HG03039 (cell line): ENCODE data around the gene PARP8.
A peak's percentile ranks its signal among the peaks of the same experiment; 100 is the strongest.

Experiments used
- ATAC-seq: cut with Tn5 transposase; IDR thresholded peaks from one replicate; pipeline ENCODE4 v1.9.1; 2021; ENCODE audit warnings: mild to moderate bottlenecking, moderate library complexity; ENCODE audit not compliant: unreplicated experiment

The PARP8 gene

DNA sequence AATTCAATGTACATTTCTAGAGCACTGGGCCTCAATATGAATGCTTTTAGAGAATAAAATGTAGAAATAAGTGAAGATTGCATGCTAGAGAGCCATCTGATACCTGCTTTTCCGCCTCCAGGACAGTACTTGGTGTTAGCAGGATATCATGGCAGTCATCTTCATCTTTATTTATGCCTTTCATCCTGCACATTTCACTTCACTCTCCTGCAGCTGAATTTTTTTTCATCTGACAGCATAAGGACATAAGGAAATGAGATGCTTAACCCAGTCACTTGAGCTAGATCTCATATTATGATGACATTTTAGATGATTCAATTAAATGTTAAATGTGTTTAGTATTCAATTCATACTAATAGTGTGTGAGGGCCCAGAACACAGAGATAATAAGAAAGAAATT is 162.6 kb downstream of the PARP8 start:
- ATAC-seq: no peak

- ATAC-seq: no peak
Measured at GRCh38 chr5:50832657-50833284, 166.3 kb downstream of the PARP8 start.

DNA sequence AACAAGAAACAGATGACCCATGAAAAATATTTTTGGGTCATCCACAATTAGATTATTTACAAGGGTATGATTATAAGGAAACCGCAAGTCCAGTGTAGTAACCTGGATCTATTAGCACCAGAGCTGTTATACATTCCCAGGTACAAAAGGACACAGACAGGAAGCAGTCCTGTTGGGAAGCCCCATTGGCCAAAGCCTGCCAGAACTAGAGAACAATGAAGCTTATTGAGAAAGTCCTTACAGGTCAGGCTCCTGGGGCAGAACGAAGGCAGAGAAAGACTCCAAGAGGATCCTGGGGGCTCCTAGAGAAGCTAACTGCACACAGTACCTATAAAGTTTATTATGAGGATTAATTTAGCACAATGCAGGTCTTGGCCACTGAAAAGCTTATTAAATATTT is 169.9 kb downstream of the PARP8 start:
- no peak for ATAC-seq

- no peak for ATAC-seq
Measured at GRCh38 chr5:50839472-50839871, 173.0 kb downstream of the PARP8 start.

DNA sequence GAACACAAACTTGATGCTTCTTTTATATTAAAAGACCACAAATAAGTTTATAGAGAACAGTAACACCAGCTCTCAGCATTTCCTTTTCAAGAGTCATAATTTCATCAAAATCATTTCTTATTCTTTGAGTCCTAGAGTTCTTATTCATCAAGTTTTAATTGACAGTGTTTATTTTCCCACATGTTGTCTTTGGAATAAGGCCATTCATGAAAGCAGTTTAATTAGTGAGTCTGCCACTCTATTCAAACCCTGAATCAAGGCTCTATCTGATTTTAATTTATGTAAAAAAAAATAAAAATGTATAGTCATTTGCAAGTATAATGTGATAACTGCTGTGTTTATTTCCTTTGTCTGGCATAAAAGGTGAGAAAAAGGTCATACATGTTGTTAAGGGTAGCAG is 176.7 kb downstream of the PARP8 start:
- ATAC-seq: no peak

DNA sequence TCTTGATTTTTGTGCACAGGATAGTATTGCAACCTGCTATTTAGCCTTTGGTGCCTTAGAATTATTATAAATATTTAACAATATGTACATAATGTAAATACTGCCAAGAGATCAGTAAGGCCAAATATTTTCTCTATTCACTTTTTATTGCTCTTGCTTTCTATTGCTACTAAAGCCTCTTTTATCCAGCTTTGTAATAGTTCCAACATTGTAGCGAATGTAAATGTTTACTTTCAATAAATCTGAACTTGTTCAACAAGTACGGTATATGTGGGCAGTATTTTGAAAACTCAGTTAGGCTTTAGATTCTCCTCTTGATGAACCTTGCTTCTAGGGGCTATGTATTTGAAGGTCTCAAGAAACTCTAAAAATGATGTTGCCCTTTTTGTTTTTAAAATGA is 179.8 kb downstream of the PARP8 start:
- no peak for ATAC-seq

- ATAC-seq: no peak
Measured at GRCh38 chr5:50849554-50849953, 183.1 kb downstream of the PARP8 start.

- ATAC-seq: peak; percentile 70
Measured at GRCh38 chr5:50853151-50853550, 186.7 kb downstream of the PARP8 start.

DNA sequence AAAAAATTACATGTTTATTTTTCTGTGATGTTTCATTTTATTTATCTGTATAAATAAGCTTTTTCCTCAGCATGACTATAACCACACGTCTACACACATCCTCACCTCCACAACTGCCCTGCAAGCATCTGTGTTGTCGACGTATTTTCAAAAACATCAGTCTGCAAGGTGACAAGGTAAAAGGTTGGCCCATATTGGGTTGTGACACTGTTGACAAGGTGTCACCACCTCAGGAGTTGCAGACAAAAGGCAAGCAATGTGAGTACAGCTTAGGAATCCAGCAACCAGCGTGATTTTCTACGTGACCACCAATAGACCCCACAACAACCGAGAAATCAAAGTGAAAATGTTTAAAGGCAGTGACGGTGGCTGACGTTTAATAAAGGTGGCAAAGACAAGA is 187.6 kb downstream of the PARP8 start:
- ATAC-seq: no peak

- no peak for ATAC-seq
Measured at GRCh38 chr5:50855001-50855400, 188.6 kb downstream of the PARP8 start.

DNA sequence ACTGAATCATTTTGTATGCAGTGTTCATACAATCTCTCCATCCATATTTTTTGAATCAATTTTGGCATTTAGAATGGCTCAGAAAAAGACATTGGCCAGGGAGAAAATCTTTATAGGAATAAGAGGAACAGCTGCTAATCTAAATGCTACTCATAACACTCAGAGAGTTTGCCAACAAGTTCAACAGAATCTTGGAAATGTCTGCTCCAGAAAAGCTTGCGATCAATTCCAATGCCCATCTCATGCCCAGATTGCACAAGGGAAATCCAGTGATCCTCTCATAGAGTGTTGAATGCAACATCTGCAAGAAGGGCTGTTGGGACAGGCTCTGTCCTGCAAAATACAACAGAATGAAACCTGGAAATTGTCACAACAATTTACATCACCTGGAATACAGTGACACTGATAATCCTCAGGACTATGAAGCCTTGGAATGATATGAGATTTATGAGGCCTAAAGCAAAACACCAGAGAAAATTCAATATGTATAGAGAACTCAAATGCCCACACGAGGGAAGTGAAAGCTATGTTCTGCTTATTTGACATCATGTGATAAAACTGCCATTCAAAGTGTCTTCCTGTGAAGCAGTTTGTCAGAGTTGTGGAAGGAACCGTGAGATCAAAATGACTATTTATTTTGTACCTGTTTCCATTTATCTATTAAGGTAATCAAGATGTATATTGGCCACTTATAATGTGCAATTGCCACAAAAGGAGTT is 190.1 kb downstream of the PARP8 start:
- ATAC-seq: peak; percentile 71

DNA sequence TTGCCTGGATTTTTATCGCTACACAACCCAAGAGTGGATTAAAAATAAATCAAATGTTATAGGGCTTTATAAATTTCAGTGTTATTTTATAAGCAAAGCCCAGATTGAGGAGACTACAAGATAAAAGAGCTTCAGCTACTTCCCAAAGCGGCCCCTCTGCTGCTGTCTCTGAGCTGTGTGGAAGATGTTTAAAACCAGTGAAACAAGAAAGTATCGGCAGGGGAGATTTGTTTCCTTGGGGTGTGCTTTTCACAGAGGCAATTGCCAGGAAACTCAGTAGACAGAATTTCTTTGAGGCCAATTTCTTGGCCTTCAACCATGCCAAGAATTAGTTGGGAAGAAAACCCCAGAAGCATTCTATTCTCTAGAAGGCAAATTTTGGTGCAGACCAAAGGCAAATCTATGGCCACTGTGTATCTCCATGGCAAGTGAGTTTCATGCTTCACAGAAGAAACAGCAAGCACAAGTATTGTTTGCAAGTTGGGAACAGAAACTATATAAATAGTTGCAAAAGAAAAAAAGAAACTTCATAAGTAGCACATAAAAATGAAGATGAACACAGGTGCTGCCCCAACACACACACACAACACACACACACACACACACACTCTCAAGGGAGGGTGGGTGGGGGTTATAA is 197.2 kb downstream of the PARP8 start:
- no peak for ATAC-seq

DNA sequence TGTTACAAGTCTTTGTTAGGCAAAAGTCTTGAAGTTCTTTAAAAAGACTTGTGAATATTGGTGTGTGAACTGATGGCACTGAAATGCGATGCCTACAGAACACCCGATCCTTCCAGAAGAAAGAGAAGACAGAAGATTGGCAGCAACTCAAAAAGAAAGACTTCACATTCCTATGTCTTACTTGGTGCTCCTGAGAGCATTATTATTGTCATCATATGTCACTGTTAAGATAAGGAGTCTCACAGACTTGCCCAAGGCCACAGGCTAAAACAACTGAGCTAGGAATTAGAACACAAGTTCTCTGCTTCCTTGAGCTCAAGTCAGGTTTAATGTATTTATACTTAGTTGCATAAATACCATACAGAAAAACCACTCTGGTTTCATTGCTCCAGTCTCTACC is 198.0 kb downstream of the PARP8 start:
- no peak for ATAC-seq

GRCh38 chr5:50866415-50866814 is 200.0 kb downstream of the PARP8 start:
- no peak for ATAC-seq

GRCh38 chr5:50867140-50867539 is 200.7 kb downstream of the PARP8 start:
- ATAC-seq: no peak

DNA sequence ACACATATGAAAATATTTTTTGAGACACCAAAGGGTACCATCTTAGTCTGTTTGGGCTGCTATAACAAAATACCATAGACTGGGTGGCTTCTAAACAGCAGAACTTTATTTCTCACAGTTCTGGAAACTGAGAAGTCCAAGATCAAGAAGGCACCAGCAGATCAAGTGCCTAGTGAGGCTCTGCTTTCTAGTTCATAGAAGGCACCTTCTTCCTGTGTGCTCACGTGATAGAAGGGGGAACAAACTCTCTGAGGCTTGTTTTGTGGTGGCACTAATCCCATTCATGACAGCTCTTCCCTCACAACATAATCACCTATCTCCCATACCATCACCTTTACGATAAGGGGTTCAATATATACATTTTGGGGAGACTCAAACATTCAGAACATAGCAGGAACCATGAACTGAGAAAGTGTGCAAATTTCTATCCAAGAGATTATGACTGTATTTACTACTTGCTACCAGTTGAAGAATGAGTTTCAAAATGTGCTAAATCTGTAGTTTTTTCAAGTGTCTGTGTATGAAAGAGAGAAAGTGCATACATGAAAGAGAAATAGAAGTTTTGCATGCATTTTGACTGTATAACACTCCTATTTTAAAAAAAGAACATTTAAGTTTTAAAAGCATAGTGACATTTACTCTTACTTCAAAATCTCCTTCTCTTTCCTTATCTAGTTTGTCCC is 207.3 kb downstream of the PARP8 start:
- no peak for ATAC-seq

DNA sequence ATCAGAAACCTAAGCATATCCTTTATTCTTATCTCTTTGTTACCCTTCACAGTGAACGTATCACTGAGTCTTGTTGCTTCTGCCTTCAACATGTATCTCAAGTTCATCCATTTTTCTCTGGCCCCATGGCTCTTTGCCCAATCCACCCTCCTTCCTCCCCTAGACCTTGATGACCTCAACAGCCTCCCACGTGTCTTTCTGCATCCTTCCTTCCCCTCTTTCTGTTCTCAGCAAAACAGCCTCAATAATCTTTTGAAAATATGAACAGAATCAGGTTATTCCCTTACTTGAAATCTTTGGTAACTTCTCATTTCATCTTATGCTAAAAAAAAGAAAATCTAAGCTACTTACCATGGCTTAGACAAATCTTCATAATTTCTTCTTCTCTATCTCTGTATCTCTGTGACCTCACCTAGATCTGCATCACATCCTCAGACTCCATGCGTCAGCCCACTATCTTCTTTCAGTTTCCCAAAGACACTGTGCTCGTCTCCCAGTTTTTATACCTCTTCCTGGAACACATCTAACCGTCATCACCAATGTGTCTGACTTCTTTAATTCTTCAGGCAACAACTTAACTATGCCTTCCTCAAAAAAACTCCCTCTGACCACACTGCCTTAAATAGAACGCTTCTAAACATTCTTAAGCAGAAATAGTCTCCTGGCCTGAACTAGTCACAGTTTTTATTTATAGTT is 208.0 kb downstream of the PARP8 start:
- no peak for ATAC-seq

DNA sequence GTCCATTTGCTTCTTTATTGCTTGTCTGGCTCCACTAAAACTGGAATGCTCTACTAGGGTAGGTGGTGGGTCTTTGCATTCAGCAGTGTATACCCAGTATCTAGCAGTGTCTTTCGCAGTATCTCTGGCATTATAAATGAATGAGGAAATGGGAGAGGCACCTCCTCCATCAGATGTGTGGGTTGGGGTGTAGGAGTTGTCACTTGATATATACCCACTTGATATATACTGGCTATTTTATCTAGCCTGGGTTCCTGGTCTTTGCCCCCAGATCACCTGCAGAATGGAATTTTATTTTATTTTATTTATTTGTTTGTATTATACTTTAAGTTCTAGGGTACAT is 208.5 kb downstream of the PARP8 start:
- ATAC-seq: no peak

DNA sequence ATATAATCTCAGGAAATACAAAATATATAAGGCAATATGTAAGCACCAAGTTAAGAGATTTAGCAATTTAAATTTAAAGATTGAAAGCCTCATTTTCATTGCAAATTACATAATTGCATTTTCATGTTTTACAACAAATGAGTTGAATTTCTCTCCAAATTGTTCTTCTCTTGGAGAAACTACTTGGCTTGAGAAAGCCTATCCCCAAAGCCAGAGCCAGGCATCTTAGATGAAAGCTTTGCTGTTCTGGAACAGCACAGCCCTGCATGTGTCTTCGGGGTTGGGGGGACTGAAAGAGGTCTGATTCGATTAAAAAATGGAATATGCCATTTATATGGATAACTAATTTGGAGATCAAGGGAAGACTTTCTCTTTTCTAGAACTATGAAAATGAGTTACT is 212.0 kb downstream of the PARP8 start:
- ATAC-seq: no peak

GRCh38 chr5:50881407-50881806 is 215.0 kb downstream of the PARP8 start:
- no peak for ATAC-seq

GRCh38 chr5:50886657-50887345 is 220.4 kb downstream of the PARP8 start:
- ATAC-seq: no peak
